Activated T-cell treated with anti-CD3 and anti-CD28 coated beads for 4 hours (primary cell): Measurements from ENCODE around the gene CCDC71L.
"Not testable (repeated sequence)": the region's sequence is repeated elsewhere in the genome, so short reads cannot be mapped to it uniquely, and the experiment has no call there.

Source experiments
- DNase-seq: peaks from one replicate; pipeline ENCODE4 v3.0.0-alpha.2; 2020

CCDC71L gene

DNA sequence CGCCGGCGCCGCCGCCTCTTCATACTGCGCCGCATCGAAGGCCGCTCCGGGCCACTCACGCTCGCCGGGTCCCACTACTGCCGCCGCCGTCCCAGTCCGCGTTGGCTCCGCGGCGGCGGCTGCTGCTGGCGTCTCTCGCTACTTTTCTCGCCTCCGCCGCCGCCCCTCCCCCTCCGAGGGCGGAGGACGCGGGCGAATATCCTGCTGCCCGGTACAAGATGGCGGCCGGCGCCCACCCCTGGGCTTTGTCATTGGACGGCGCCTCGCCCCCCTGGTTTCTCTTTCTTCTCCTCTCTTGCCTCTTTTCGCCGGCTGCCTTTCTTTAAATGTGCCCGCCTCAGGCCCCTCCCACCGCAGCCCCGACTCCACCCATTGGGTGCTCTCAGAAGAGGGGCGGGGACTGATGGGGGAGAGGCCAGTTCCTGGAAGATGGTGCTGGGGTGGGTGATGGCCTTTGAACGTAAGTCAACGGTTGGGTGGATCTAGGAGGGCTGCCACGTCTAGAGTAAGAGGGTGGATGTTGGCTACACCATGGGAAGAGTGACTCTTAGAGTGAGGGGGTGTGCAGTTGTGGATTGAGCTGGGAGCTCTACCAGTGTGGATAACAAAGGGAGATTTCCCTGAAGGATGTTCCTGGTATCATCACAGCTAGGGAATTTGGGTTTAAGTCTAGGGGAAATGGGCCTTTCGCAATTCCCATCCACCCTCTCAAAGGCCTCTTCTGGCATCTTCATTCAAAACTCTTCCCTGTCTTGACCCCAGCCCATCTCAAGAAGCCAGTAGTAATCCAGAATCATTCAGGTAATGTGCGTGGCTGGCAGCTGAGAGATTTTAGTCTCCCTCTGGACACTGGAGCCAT lies at the start of gene CCDC71L:
Gene CCDC71L (minus strand): TSS at position 297 of the 859 bp plus-strand sequence. CDS start 262 bp downstream, at position 35.
- peak; percentile 95 for DNase-seq

- not testable (repeated sequence) for DNase-seq
These were observed 48.6 kb upstream of the CCDC71L start for GRCh38 chr7:106709604-106710003.

DNA sequence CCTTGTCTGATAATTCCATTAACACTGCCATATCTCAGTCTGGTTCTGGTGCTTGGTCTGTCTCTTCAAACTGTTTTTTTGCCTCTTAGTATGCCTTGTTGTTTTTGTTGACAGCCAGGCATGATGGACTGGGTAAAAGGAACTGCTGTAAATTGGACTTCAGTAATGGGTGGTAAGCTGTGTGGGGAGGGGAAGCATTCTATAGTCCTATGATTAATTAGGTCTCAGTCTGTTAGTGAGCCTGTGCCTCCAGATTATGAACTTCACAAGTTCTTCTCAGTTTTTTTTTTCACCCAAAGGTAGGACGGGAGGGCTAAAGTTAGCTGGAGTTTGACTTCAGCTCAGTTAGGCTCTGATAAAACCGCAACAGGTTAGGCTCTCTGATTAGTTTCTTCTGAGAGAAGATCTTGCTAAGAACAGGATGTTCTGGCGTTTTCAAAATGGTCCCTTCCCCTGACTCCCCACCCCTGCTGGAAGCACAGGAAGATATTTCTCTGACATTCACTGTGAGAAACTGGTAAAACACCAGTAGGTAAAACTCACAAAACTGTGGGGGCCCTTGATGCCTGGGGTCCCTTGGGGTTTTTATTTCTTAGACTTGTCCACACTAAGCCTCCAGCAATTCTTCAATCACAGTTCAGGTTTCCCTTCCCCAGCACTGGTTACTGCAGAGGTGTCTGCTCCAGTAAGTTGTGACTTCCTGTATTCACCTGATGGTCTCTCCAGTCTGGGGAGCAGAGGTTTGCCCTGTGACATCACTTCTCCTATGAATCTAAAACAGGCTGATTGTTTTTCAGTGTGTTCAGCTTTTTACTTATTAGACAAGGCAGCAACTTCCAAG lies 43.3 kb upstream of the CCDC71L start:
- DNase-seq: peak; percentile 10

DNA sequence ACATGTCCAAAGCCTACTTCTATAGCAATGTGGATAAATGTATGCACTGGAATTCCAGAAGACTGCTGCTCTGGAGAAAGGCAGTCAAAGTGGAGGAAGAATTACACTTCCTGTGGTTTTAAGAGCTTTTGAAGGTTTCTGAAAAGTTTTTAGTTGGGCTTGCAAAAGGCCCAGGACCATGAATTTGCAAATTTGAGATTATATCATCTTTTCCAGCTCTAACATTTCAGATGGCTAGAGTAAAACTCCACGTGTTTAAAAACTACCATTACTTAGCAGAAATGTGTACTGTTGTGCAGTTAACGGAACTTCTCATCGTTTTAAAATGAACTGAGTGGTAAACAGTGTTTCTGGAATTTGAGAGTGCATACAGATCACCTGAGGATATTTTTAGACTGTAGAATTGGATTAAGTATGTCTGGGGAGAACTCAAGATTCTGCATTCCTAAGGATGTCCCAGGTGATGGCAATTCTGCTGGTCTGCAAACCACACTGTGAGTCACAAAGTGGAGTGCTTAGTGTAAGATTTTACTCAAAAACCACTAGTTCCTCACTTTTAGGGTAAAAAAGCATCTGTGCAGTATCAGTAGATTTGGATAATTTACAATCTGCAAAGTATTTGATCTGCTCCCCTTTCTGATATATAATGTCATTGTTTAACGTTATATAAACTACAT lies 32.9 kb upstream of the CCDC71L start:
- no peak for DNase-seq

GRCh38 chr7:106692450-106693051 lies 31.6 kb upstream of the CCDC71L start:
- DNase-seq: no peak

DNA sequence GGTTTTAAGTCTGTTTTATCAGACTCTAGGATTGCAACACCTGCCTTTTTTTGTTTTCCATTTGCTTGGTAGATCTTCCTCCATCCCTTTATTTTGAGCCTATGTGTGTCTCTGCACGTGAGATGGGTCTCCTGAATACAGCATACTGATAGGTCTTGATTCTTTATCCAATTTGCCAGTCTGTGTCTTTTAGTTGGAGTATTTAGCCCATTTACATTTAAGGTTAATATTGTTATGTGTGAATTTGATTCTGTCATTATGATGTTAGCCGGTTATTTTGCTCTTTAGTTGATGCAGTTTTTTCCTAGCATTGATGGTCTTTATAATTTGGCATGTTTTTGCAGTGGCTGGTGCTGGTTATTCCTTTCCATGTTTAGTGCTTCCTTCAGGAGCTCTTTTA lies 27.2 kb upstream of the CCDC71L start:
- DNase-seq: not testable (repeated sequence)

DNA sequence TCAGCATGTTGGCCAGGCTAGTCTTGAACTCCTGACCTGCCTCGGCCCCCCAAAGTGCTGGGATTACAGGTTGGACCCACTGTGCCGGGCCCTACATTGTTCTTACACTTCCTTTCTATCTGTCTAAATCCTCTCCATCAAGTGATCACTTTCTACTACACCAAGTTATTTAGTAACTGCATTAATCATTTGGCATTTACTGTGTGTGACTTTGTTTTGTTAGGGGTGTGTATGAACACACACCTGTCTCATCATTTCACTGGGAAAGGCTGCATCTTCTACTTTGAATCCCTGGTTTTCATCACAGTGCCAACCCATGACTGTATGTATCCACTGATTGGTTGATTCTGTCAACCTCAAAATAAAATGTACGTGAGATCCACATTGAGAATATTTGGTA lies 23.0 kb upstream of the CCDC71L start:
- DNase-seq: no peak

DNA sequence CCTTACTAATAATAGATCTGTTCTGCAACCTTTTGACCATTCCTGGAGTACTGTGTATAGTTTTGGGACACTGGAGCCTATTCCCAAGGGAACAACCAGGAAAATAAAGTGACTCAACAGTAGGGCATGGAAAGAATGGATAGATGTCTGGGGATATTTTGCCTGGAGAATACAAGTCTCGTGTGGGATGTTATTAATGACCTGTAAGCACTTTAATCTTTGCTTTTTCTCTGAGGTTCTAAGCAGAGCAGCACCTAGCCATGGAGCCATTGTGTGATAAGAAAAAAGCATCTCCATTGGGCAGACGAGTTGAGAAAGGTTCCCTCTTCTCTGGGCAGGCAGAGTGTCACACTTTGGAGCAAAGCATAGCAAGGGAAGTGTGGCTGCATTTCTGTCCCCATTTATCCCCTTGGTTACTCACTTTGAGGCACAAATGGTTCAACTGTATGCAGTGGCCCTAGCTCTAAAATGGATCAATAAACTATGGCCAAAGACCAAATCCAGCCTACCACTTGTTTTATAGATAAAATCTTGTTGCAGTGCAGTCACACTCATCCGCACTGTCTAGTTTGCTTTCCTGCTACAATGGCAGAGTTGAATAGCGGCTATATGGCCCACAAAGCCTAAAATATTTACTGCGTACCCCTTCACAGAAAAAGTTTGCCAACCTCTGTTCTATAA lies 21.0 kb upstream of the CCDC71L start:
- no peak for DNase-seq

DNA sequence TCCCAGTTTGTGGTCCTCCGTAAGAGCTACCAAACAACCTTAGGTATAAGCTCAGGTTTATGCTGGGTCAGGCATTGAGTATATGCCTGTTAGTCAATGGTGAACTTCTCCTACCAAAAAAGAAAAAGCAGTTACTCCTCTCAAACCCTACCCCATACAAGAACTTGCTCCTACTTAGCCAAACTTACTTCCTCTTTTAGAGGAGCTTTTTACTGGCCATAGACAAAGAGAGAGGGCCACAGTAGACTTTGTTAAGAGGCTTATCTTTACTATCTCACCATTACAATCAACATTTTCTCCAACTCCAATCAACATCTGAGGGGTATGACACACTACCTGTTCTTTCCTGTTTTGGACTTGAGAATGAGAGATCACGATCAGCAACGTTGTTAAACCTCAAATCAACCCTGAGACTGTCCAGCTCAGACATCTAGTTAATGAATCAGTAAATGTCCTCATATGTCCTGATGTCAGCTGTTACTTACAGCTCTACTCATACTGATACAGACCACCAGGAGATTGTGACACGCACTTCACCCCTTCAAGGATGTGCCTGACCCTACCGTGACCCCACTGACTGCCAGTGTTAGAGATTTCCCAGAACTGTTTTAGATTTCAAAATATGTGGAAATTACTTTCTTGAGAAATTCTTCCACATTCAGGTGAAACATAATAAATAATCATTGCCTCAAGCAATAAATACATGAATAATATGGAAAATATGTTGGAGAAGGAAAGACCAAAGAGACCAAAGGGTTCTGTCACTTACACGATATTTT lies 18.4 kb upstream of the CCDC71L start:
- no peak for DNase-seq

- DNase-seq: no peak
These were observed 17.8 kb upstream of the CCDC71L start for GRCh38 chr7:106678795-106679152.

DNA sequence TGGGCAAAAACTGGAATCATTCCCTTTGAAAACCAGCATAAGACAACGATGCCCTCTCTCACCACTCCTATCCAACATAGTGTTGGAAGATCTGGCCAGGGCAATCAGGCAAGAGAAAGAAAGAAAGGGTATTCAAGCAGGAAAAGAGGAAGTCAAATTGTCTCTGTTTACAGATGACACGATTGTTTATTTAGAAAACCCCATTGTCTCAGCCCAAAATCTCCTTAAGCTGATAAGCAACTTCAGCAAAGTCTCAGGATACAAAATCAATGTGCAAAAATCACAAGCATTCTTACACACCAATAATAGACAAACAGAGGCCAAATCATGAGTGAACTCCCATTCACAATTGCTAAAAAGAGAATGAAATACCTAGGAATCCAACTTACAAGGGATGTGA lies 15.5 kb upstream of the CCDC71L start:
- DNase-seq: not testable (repeated sequence)

GRCh38 chr7:106673688-106674087 lies 12.7 kb upstream of the CCDC71L start:
- DNase-seq: not testable (repeated sequence)

DNA sequence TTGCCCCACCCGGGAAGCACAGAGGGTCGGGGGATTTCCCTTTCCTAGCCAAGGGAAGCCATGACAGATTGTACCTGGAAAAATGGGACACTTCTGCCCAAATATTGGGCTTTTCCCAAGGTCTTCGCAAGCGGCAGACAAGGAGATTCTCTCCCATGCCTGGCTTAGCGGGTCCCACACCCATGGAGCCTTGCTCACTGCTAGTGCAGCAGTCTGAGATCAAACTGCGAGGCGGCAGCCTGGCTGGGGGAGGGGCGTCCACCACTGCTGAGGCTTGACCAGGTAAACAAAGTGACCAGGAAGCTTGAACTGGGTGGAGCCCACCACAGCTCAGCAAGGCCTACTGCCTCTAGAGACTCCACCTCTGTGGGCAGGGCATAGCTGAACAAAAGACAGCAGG lies 11.0 kb upstream of the CCDC71L start:
- not testable (repeated sequence) for DNase-seq

GRCh38 chr7:106671160-106671559 lies 10.2 kb upstream of the CCDC71L start:
- no peak for DNase-seq

DNA sequence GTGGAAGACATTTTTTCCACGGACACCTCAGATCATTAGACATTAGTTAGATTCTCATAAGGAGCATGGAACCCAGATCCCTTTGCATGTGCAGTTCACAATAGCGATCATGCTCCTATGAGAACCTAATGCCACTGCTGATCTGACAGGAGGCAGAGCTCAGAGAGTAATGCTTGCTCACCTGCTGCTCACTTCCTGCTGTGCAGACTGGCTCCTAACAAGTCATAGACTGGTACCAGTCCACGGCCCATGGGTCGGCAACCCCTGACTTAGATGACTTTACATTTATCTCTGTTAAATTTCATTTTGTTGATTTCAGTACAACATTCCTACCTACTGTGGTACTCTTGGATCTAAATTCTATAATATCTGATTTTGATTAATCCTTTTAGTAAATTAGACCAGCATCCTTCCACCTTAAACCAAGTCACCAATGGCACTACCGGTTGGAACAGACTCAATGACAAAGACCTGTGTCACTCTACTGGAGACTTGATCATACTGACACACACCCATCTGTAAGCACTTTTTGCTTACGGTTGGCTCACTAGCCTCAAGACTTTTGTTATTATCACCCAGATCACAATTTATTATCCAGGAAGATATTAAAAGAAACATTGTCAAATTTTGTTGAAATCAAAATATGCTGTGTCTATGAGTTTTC lies 8.0 kb upstream of the CCDC71L start:
- no peak for DNase-seq

DNA sequence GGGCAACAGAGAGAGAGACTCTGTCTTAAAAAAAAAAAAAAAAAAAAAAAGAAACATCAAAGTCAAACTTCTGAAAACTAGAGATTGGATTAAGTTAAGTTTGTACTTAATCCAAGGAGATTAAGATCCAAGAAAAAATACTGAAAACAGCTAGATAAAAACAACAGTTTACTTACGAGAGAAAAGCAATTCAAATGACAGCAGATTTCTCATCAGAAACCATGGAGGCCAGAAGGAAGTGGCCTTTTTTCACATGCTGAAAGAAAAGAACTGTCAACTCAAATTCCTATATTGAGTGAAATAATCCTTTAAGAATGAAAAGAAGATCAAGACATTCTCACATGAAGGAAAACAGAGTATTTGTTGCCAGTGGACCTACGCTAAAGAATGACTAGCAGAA lies 5.4 kb upstream of the CCDC71L start:
- no peak for DNase-seq

DNA sequence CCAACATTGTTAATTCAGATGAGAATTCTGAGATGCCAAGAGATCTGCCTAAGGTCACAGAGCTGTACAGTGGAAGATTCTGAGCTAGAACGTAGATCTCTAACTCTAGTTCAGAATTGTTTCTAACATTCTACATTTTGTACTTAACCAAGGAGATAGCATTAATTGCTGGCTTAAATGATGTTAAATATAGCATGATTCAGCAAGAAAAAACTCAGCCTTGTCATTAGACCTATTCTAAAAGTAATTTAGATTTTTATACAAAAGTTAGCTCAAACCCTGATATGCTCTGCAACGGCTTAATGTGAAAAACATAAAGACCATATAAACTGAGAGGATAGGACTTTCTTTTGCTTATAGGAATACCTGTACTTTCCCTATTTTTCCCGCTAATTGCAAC lies 3.4 kb upstream of the CCDC71L start:
- DNase-seq: no peak

- DNase-seq: peak; percentile 70
These were observed 746 bp downstream of the CCDC71L start for GRCh38 chr7:106659963-106660861.

- no peak for DNase-seq
These were observed 1.6 kb downstream of the CCDC71L start for GRCh38 chr7:106659166-106659962.
